ENCODE results near the gene TMEM266.
A peak's percentile ranks its signal among the peaks of the same experiment; 100 is the strongest.
"Not testable (repeated sequence)": the region's sequence is repeated elsewhere in the genome, so short reads cannot be mapped to it uniquely, and the experiment has no call there.

The TMEM266 gene

GRCh38 chr15:76059320-76060117, at the start of gene TMEM266:
Gene TMEM266, plus strand, starts transcription at chr15:76059985. Its CDS starts 74,279 bp downstream, at chr15:76134264.
- peak; percentile 18 for DNase-seq

GRCh38 chr15:76010613-76011012, 49.2 kb upstream of the TMEM266 start:
- DNase-seq = no peak

- no peak for DNase-seq
These were observed 47.9 kb upstream of the TMEM266 start, which contains the start of gene NRG4 for GRCh38 chr15:76011627-76012551. Gene NRG4, minus strand, starts transcription at chr15:76012424. Its CDS starts 1,194 bp downstream, at chr15:76011230.

GRCh38 chr15:76013470-76013869, 46.3 kb upstream of the TMEM266 start:
- not testable (repeated sequence) for DNase-seq

- no peak for DNase-seq
These were observed 35.6 kb upstream of the TMEM266 start for GRCh38 chr15:76024021-76024768.

GRCh38 chr15:76032046-76032445, 27.7 kb upstream of the TMEM266 start:
- no peak for DNase-seq

- no peak for DNase-seq
These were observed 26.3 kb upstream of the TMEM266 start for GRCh38 chr15:76033438-76033837.

GRCh38 chr15:76034111-76034510, 25.7 kb upstream of the TMEM266 start:
- no peak for DNase-seq

GRCh38 chr15:76035593-76035992, 24.2 kb upstream of the TMEM266 start:
- DNase-seq = no peak

GRCh38 chr15:76038512-76038911, 21.3 kb upstream of the TMEM266 start:
- DNase-seq = no peak

- DNase-seq = not testable (repeated sequence)
These were observed 5.6 kb upstream of the TMEM266 start for GRCh38 chr15:76054201-76054600.

GRCh38 chr15:76056931-76057330, 2.9 kb upstream of the TMEM266 start:
- no peak for DNase-seq

- peak; percentile 16 to 39 for DNase-seq
These were observed 2.3 kb upstream of the TMEM266 start for GRCh38 chr15:76057332-76058000.

GRCh38 chr15:76058714-76059319, 968 bp upstream of the TMEM266 start:
- peak in 1 of 2 donors; percentile 2 for DNase-seq

- DNase-seq = peak; percentile 15 to 33
These were observed 569 bp downstream of the TMEM266 start for GRCh38 chr15:76060118-76060989.

- no peak for DNase-seq
These were observed 1.9 kb downstream of the TMEM266 start for GRCh38 chr15:76061700-76062099.

GRCh38 chr15:76062286-76062685, 2.5 kb downstream of the TMEM266 start:
- DNase-seq = no peak

- no peak for DNase-seq
These were observed 4.6 kb downstream of the TMEM266 start for GRCh38 chr15:76064375-76064774.

GRCh38 chr15:76065245-76065644, 5.5 kb downstream of the TMEM266 start:
- peak; percentile 9 to 17 for DNase-seq

- DNase-seq = no peak
These were observed 6.0 kb downstream of the TMEM266 start for GRCh38 chr15:76065793-76066192.

- DNase-seq = no peak
These were observed 10.4 kb downstream of the TMEM266 start for GRCh38 chr15:76070192-76070591.

Measured in CD4-positive, alpha-beta T cell treated with Interleukin-1 beta for 1 hour (primary cell).